Stimulated activated memory B cell treated with anti-CD40 and anti-IgM and Interleukin-4, amounts not matched to agents 10 μg/mL and 1 μg/mL and 100 μg/mL, for 72 hours (primary cell): ENCODE measurements around the gene DEFB131A.
"Not testable (repeated sequence)": the region's sequence is repeated elsewhere in the genome, so short reads cannot be mapped to it uniquely, and the experiment has no call there.

Experiments used
- ATAC-seq: fragments of 150-1000 bp; cut with Tn5 transposase; 2 replicates; pipeline ENCODE4 v1.10.0; 2021
- H3K27ac Mint-ChIP-seq: one replicate; pipeline ENCODE4 v1.8.0; 2022; ENCODE audit warnings: mild to moderate bottlenecking, mixed read lengths
- H3K27me3 Mint-ChIP-seq: one replicate; pipeline ENCODE4 v1.8.0; 2022; ENCODE audit warnings: mixed read lengths
- H3K36me3 Mint-ChIP-seq: one replicate; pipeline ENCODE4 v1.8.0; 2022; ENCODE audit warnings: mixed read lengths
- H3K4me1 Mint-ChIP-seq: one replicate; pipeline ENCODE4 v1.8.0; 2022; ENCODE audit warnings: mixed read lengths
- H3K4me3 Mint-ChIP-seq: one replicate; pipeline ENCODE4 v1.8.0; 2022; ENCODE audit warnings: mild to moderate bottlenecking, moderate library complexity, mixed read lengths
- H3K9me3 Mint-ChIP-seq: one replicate; pipeline ENCODE4 v1.8.0; 2022; ENCODE audit warnings: mixed read lengths

The DEFB131A gene

DNA sequence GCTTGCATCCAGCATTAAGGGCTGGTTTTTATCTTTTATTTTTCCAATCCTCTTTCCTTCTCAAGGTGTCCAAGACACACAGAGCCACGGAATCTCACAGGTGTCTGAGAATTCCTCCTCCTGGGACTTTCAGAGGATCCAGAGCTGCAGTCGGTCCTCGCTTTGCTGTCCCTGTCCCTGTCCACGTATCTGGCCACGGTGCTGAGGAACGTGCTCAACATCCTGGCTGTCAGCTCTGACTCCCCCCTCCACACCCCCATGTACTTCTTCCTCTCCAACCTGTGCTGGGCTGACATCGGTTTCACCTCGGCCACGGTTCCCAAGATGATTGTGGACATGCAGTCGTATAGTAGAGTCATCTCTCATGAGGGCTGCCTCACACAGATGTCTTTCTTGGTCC lies 39.5 kb downstream of the DEFB131A start:
- H3K4me3 Mint-ChIP-seq, H3K27me3 Mint-ChIP-seq, ATAC-seq, H3K36me3 Mint-ChIP-seq, H3K9me3 Mint-ChIP-seq, H3K27ac Mint-ChIP-seq, H3K4me1 Mint-ChIP-seq: not testable (repeated sequence)

- not testable (repeated sequence) for ATAC-seq, H3K9me3 Mint-ChIP-seq, H3K4me3 Mint-ChIP-seq, H3K27ac Mint-ChIP-seq, H3K4me1 Mint-ChIP-seq, H3K27me3 Mint-ChIP-seq, H3K36me3 Mint-ChIP-seq
Observed at GRCh38 chr4:9486880-9487279, 42.7 kb downstream of the DEFB131A start.

DNA sequence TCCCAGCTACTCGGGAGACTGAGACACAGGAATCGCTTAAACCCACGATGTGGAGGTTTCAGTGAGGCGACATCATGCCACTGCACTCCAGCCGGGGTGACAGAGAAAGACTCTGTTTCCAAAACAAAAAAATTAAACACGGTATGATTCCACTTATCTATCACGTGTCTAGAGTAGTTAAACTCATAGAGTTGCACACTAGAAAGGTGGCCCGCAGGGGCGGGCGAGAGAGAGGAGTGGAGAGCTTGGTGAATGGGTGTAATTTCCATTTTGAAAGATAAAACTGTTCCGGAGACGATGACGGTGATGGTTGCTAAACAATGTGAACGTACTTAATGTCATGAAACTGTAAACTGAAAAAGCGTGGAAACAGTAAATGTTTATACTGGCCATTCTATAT lies 44.6 kb downstream of the DEFB131A start:
- H3K4me3 Mint-ChIP-seq, H3K27me3 Mint-ChIP-seq, ATAC-seq, H3K36me3 Mint-ChIP-seq, H3K27ac Mint-ChIP-seq, H3K9me3 Mint-ChIP-seq, H3K4me1 Mint-ChIP-seq: not testable (repeated sequence)

- H3K27ac Mint-ChIP-seq, H3K27me3 Mint-ChIP-seq, H3K9me3 Mint-ChIP-seq, H3K36me3 Mint-ChIP-seq, H3K4me1 Mint-ChIP-seq, H3K4me3 Mint-ChIP-seq, ATAC-seq: not testable (repeated sequence)
Observed at GRCh38 chr4:9490496-9490895, 46.3 kb downstream of the DEFB131A start.

- H3K4me3 Mint-ChIP-seq, H3K27ac Mint-ChIP-seq, H3K9me3 Mint-ChIP-seq, ATAC-seq, H3K36me3 Mint-ChIP-seq, H3K4me1 Mint-ChIP-seq: not testable (repeated sequence)
- peaks cover 11% of the 10 kb centered on the region for H3K27me3 Mint-ChIP-seq
Observed at GRCh38 chr4:9490986-9491385, 46.8 kb downstream of the DEFB131A start.

DNA sequence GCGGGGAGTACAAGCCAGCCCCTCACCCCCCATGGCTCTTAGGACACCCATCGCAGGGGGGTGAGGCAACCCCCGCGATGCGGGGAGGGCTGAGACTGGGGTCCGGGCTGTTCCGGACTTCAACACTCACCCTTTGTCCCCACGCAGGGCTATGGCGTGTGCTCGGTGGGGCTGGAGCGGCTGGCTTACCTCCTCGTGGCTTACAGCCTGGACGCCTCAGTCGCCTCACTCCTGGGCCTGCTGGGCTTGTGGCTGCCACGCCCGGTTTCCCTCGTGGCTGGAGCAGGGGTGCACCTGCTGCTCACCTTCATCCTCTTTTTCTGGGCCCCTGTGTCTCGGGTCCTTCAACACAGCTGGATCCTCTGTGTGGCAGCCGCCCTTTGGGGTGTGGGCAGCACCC lies 49.4 kb downstream of the DEFB131A start:
- H3K27me3 Mint-ChIP-seq, result peaks cover 27% of the 10 kb centered on the region
- not testable (repeated sequence) for H3K4me1 Mint-ChIP-seq, H3K4me3 Mint-ChIP-seq, ATAC-seq, H3K9me3 Mint-ChIP-seq, H3K36me3 Mint-ChIP-seq, H3K27ac Mint-ChIP-seq

GRCh38 chr4:9494256-9495035 lies 50.2 kb downstream of the DEFB131A start:
- H3K27ac Mint-ChIP-seq, H3K4me1 Mint-ChIP-seq: not testable (repeated sequence)

GRCh38 chr4:9495443-9495842 lies 51.2 kb downstream of the DEFB131A start:
- H3K36me3 Mint-ChIP-seq, H3K27ac Mint-ChIP-seq, H3K9me3 Mint-ChIP-seq, H3K4me1 Mint-ChIP-seq, ATAC-seq, H3K4me3 Mint-ChIP-seq: not testable (repeated sequence)
- H3K27me3 Mint-ChIP-seq, result peaks cover 37% of the 10 kb centered on the region

More at GRCh38 chr4:9494256-9495035, 50.2 kb downstream of the DEFB131A start:
- not testable (repeated sequence) for H3K36me3 Mint-ChIP-seq, H3K9me3 Mint-ChIP-seq, H3K4me3 Mint-ChIP-seq, ATAC-seq
- H3K27me3 Mint-ChIP-seq, result peaks cover 35% of the 10 kb centered on the region

- not testable (repeated sequence) for H3K36me3 Mint-ChIP-seq, H3K27ac Mint-ChIP-seq, H3K9me3 Mint-ChIP-seq, ATAC-seq, H3K4me1 Mint-ChIP-seq, H3K4me3 Mint-ChIP-seq
- H3K27me3 Mint-ChIP-seq, result peaks cover 37% of the 10 kb centered on the region
Observed at GRCh38 chr4:9497575-9498467, 53.6 kb downstream of the DEFB131A start.

- peaks cover 37% of the 10 kb centered on the region for H3K27me3 Mint-ChIP-seq
- ATAC-seq, H3K4me1 Mint-ChIP-seq, H3K36me3 Mint-ChIP-seq, H3K4me3 Mint-ChIP-seq, H3K9me3 Mint-ChIP-seq, H3K27ac Mint-ChIP-seq: not testable (repeated sequence)
Observed at GRCh38 chr4:9498468-9499040, 54.3 kb downstream of the DEFB131A start.

GRCh38 chr4:9499974-9500487 lies 55.8 kb downstream of the DEFB131A start:
- not testable (repeated sequence) for H3K27ac Mint-ChIP-seq, ATAC-seq, H3K9me3 Mint-ChIP-seq, H3K4me3 Mint-ChIP-seq, H3K4me1 Mint-ChIP-seq, H3K36me3 Mint-ChIP-seq
- peaks cover 37% of the 10 kb centered on the region for H3K27me3 Mint-ChIP-seq
